Loucy (cell line): ENCODE data around the gene USHBP1.

ENCODE experiments used
- CTCF ChIP-seq: fragments of 200-600 bp; sonication (generic); conservative IDR thresholded peaks from 2 replicates; pipeline ENCODE4 v1.5.1; 2014; ENCODE audit warnings: mild to moderate bottlenecking, antibody characterized with exemption, low read length
- EZH2phosphoT487 ChIP-seq: fragments of 200-600 bp; IDR thresholded peaks from 2 replicates; pipeline ENCODE4 v1.6.1; 2018; ENCODE audit warnings: antibody characterized with exemption, mild to moderate bottlenecking, moderate library complexity, borderline replicate concordance

GRCh38 chr19:17259118-17259780 is 5.3 kb downstream of the USHBP1 start:
- TF ChIP-seq CTCF, result no peak
- TF ChIP-seq EZH2phosphoT487, result no peak
